Raji (cell line): Measurements from ENCODE around the gene PRKN.

Experiments used
- POLR2A ChIP-seq: IDR thresholded peaks from 2 replicates; pipeline ENCODE4 v1.6.1; 2011; ENCODE audit warnings: low read depth, low read length, control low read depth; ENCODE audit not compliant: insufficient read depth

Gene PRKN

GRCh38 chr6:162690158-162690557 lies 37.4 kb downstream of the PRKN start:
- TF ChIP-seq POLR2A = no peak

GRCh38 chr6:162688751-162689345 lies 38.7 kb downstream of the PRKN start:
- TF ChIP-seq POLR2A = no peak

GRCh38 chr6:162685586-162685985 lies 42.0 kb downstream of the PRKN start:
- TF ChIP-seq POLR2A = no peak

- TF ChIP-seq POLR2A = no peak
These were observed 42.6 kb downstream of the PRKN start for GRCh38 chr6:162684961-162685360.

- TF ChIP-seq POLR2A = no peak
These were observed 43.5 kb downstream of the PRKN start for GRCh38 chr6:162684052-162684451.

GRCh38 chr6:162683135-162683534 lies 44.4 kb downstream of the PRKN start:
- no peak for TF ChIP-seq POLR2A

GRCh38 chr6:162681447-162681846 lies 46.1 kb downstream of the PRKN start:
- no peak for TF ChIP-seq POLR2A

GRCh38 chr6:162680871-162681270 lies 46.7 kb downstream of the PRKN start:
- no peak for TF ChIP-seq POLR2A

- no peak for TF ChIP-seq POLR2A
These were observed 47.2 kb downstream of the PRKN start for GRCh38 chr6:162680367-162680766.

GRCh38 chr6:162679681-162680080 lies 47.9 kb downstream of the PRKN start:
- no peak for TF ChIP-seq POLR2A

GRCh38 chr6:162675503-162675902 lies 52.1 kb downstream of the PRKN start:
- no peak for TF ChIP-seq POLR2A

GRCh38 chr6:162674452-162674851 lies 53.1 kb downstream of the PRKN start:
- TF ChIP-seq POLR2A = no peak

- no peak for TF ChIP-seq POLR2A
These were observed 55.9 kb downstream of the PRKN start for GRCh38 chr6:162671580-162672165.

GRCh38 chr6:162670345-162670744 lies 57.2 kb downstream of the PRKN start:
- no peak for TF ChIP-seq POLR2A

- TF ChIP-seq POLR2A = no peak
These were observed 61.3 kb downstream of the PRKN start for GRCh38 chr6:162666246-162666645.

- no peak for TF ChIP-seq POLR2A
These were observed 73.8 kb downstream of the PRKN start for GRCh38 chr6:162653808-162654207.

GRCh38 chr6:162651505-162651904 lies 76.1 kb downstream of the PRKN start:
- no peak for TF ChIP-seq POLR2A
